Medulla oblongata (tissue), 1 donor: Measurements from ENCODE around the gene KLHL22.
"Not testable (repeated sequence)": the region's sequence is repeated elsewhere in the genome, so short reads cannot be mapped to it uniquely, and the experiment has no call there.

ENCODE experiments used
- DNase-seq: peaks from one replicate; pipeline ENCODE4 v3.0.0-alpha.2; 2015; ENCODE audit errors: extremely low spot score

KLHL22 gene

GRCh38 chr22:20524004-20524481 is 28.4 kb upstream of the KLHL22 start:
- no peak for DNase-seq

GRCh38 chr22:20523086-20523983 is 27.7 kb upstream of the KLHL22 start:
- no peak for DNase-seq

GRCh38 chr22:20522134-20523004 is 26.8 kb upstream of the KLHL22 start:
- DNase-seq, result no peak

- DNase-seq, result no peak
These were observed 24.5 kb upstream of the KLHL22 start for GRCh38 chr22:20520093-20520511.

- no peak for DNase-seq
These were observed 24.0 kb upstream of the KLHL22 start for GRCh38 chr22:20519558-20519957.

- DNase-seq, result no peak
These were observed 22.4 kb upstream of the KLHL22 start for GRCh38 chr22:20517841-20518592.

- no peak for DNase-seq
These were observed 21.8 kb upstream of the KLHL22 start for GRCh38 chr22:20517422-20517821.

- no peak for DNase-seq
These were observed 20.8 kb upstream of the KLHL22 start for GRCh38 chr22:20516399-20516798.

- no peak for DNase-seq
These were observed 19.2 kb upstream of the KLHL22 start for GRCh38 chr22:20514658-20515406.

- DNase-seq, result no peak
These were observed 16.1 kb upstream of the KLHL22 start for GRCh38 chr22:20511578-20512229.

- DNase-seq, result no peak
These were observed 15.4 kb upstream of the KLHL22 start for GRCh38 chr22:20510811-20511577.

GRCh38 chr22:20509344-20510047 is 13.9 kb upstream of the KLHL22 start:
- DNase-seq, result peak; percentile 88

GRCh38 chr22:20508815-20509271 is 13.2 kb upstream of the KLHL22 start:
- DNase-seq, result no peak

GRCh38 chr22:20508067-20508755 is 12.6 kb upstream of the KLHL22 start:
- DNase-seq, result not testable (repeated sequence)

- DNase-seq, result peak; percentile 94
These were observed 11.9 kb upstream of the KLHL22 start, which contains the start of gene MED15 for GRCh38 chr22:20507253-20508066. TSS of gene MED15 (plus strand) at chr22:20507610. CDS start at chr22:20507679, 69 bp downstream.

- DNase-seq, result no peak
These were observed 11.1 kb upstream of the KLHL22 start for GRCh38 chr22:20506543-20507252.
